ENCODE data around the gene ATG16L2. TPM values are rescaled to one million over a fixed set of nuclear protein-coding genes. Genes with fewer than 3 reads are reported as not detected.
A peak's percentile ranks its signal among the peaks of the same experiment; 100 is the strongest.

ATG16L2 gene
- total RNA-seq, 2 donors from 2014 or later, result 9.0 to 10.0 TPM

DNA sequence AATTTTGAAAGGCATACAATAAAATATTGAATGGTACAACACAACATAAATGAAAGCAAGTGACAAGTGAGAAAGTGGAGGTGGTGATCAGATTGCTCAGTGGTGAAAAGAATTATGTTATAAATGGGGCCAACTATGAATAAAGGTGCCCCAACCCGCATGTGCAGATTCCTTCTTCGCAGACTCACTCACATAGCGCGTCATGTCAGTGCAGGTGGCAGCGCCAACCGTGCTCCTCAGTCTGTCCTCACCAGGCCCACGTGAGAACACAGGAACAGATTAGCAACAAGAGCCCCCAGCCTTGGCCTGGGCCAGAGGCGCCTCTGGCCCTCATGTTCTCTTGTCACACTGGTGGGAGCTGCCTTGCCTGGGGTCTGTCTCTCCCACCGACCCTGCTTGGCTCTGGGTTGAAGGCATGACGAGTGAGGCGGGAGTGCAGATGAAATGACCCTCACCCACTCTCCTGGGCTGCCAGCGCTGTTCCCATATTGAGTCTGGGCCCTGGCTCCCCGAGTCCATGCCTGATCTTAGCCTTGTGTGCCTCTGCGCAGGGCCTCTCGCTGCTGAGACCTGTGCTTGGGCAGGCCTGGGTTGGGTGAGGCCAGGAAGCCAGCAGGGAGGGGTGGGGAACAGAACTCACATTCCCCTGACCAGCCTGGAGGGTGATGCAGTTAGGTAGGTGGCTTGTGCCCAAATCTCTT lies 6.4 kb downstream of the ATG16L2 start:
- no peak for DNase-seq (ENCODE audit: low spot score)

DNA sequence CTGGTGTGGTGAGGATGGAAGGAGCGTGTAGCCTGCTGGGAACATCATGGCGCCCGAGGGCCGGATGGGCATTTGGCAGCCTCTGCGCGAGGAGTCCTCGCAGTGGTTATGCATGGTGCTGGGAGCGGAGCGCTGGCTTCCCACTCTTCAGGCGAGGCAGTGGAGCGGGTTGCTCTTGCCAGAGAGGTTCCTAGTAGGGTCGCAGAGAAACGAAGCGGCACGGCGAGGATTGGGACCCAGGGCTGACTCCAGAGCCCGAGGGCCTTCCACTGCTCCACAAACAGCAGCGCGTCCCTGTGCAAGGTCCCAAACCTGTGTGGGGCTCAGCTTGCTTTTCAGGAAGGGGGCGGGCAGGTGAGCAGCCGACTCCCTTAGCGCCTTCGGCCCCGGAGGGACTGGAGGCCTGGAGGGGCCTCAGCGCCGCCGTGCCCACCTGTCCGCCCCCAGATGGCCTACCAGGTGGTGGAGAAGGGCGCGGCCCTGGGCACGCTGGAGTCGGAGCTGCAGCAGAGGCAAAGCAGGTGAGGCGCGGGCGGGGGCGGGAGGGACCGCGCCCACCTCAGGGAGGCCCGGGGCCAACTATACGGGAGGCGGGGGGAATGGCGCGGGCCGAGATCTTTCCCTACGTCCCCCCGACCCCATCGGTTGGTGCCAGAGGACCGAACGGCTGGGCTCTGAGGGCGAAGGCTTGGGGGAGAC lies 7.2 kb downstream of the ATG16L2 start:
- no peaks in the 10 kb centered on the region for H3K27me3 ChIP-seq
- peak overlapping the region; percentile 63 to 80 for H3K27ac ChIP-seq
- H3K4me3 ChIP-seq, result peak overlapping the region; percentile 42 to 60
- H3K9me3 ChIP-seq, result no peaks in the 10 kb centered on the region
- no peak for DNase-seq (ENCODE audit: low spot score)
- TF ChIP-seq, protein P1, sequence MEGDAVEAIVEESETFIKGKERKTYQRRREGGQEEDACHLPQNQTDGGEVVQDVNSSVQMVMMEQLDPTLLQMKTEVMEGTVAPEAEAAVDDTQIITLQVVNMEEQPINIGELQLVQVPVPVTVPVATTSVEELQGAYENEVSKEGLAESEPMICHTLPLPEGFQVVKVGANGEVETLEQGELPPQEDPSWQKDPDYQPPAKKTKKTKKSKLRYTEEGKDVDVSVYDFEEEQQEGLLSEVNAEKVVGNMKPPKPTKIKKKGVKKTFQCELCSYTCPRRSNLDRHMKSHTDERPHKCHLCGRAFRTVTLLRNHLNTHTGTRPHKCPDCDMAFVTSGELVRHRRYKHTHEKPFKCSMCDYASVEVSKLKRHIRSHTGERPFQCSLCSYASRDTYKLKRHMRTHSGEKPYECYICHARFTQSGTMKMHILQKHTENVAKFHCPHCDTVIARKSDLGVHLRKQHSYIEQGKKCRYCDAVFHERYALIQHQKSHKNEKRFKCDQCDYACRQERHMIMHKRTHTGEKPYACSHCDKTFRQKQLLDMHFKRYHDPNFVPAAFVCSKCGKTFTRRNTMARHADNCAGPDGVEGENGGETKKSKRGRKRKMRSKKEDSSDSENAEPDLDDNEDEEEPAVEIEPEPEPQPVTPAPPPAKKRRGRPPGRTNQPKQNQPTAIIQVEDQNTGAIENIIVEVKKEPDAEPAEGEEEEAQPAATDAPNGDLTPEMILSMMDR (IDR thresholded peaks at IDR 0.05), result no peak
- peaks cover 21% of the 10 kb centered on the region for H3K36me3 ChIP-seq
- peaks cover 0 to 22% of the 10 kb centered on the region in 2 donors for H3K4me1 ChIP-seq

More for the DNA sequence above, 6.4 kb downstream of the ATG16L2 start:
- Histone ChIP-seq H3K27me3 (no peaks in the 10 kb centered on the region), H3K9me3 (no peaks in the 10 kb centered on the region), H3K36me3 (peaks cover 21% of the 10 kb centered on the region), H3K4me3 (no peak overlapping the region), H3K4me1 (peaks cover 0 to 30% of the 10 kb centered on the region in 2 donors), H3K27ac (no peak overlapping the region)
- TF ChIP-seq, protein P1 (IDR thresholded peaks at IDR 0.05), result no peak

DNA sequence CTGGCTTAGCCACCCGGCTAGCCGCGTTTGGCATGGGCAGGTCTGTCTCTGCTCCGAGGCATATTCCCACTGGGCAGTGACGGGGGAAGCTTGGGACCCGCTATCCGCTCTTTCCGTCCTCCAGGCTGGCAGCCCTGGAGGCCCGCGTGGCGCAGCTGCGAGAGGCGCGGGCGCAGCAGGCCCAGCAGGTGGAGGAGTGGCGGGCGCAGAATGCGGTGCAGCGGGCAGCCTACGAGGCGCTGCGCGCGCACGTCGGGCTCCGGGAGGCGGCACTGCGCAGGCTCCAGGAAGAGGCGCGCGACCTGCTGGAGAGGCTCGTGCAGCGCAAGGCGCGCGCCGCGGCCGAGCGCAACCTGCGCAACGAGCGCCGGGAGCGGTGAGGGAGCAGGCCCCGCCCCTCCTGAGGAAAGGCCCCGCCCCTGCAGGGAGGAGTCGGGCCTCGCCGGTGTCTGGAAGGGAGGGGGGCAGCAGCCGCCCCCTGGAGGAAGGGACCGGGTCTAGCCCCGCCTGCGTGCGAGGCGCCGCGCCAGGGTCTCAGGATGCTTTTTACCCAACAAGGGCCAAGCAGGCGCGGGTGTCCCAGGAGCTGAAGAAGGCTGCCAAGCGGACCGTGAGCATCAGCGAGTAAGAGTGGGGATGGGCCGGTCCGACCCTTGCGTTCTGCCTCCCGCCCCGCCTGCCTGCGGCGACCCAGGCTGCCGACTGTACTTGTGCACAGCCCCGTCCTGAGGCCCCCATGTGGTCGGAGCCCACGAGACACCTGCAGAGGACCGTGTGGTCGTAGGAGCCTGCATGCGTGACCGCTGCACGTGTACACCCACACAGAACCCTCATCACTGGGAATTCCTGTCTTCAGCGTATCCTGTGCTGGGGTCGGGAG lies 7.9 kb downstream of the ATG16L2 start:
- Histone ChIP-seq H3K27ac (peak overlapping the region; percentile 63 to 80), H3K27me3 (no peaks in the 10 kb centered on the region), H3K4me3 (peak overlapping the region; percentile 42 to 60), H3K36me3 (peaks cover 21% of the 10 kb centered on the region), H3K9me3 (no peaks in the 10 kb centered on the region), H3K4me1 (peaks cover 0 to 18% of the 10 kb centered on the region in 2 donors)
- TF ChIP-seq, protein P1 (IDR thresholded peaks at IDR 0.05), result peak; percentile 32 to 57
- DNase-seq (ENCODE audit: low spot score), result peak; percentile 80

DNA sequence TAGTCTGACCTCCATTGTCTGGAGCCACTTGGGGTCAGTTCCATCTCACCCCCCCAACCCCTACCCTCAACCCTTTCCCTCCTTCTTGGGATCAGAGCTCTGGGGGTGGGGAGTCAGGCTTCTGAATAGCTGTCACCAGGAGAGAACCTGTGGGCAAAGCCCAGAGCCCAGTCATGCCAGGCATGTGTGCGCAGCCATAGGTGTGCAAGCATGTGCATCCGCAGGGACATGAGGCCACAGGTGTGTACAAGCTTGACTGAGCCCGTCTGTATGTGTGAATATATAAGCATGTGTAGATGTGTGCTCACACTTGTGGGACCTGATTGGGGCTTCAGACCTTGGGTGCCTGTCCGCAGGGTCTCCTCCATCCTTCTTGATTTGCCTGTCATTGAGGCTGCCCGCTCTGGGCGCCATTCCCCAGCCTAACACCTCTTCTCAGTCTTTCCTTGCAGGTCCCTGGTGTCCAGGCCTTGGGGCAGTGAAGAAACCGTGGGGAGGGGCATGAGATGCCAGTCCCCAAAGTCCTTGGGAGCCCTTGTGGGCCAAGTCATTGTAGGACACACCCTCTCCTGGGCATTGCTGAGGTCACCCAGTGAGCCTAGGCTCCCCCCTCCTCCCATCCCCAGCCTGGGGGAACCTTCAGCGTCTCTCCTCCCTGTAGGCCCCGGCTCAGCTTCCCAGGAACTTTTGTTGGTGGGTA lies 9.0 kb downstream of the ATG16L2 start:
- Histone ChIP-seq H3K27ac (peak overlapping the region; percentile 63 to 80), H3K9me3 (no peaks in the 10 kb centered on the region), H3K27me3 (no peaks in the 10 kb centered on the region), H3K4me1 (peaks cover 0 to 22% of the 10 kb centered on the region in 2 donors), H3K4me3 (no peak overlapping the region), H3K36me3 (peaks cover 13% of the 10 kb centered on the region)
- TF ChIP-seq, protein P1 (IDR thresholded peaks at IDR 0.05), result no peak
- no peak for DNase-seq (ENCODE audit: low spot score)

DNA sequence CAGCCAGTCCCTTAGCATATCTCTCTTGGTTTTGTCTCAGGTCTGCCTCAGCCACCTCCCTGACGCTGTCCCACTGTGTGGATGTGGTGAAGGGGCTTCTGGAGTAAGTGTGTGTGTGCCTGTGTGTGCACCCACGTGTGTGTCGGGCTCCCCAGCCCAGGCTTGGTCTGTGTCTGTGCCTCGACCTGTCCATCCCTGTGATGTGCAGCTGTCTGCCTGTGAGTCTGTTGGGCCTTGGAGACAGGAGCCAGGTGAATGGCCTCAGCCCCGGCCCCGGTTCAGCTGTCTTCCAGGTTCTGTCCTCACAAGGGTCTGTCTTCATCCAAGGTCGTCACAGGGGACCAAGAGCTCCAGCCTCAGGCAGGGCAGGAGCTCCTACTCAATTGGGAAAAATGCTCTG lies 9.8 kb downstream of the ATG16L2 start:
- no peaks in the 10 kb centered on the region for H3K27me3 ChIP-seq
- H3K9me3 ChIP-seq, result no peaks in the 10 kb centered on the region
- H3K4me1 ChIP-seq, result peaks cover 0 to 25% of the 10 kb centered on the region in 2 donors
- no peak overlapping the region for H3K27ac ChIP-seq
- no peak overlapping the region for H3K4me3 ChIP-seq
- DNase-seq (ENCODE audit: low spot score), result no peak
- TF ChIP-seq, protein P1 (IDR thresholded peaks at IDR 0.05), result no peak
- peaks cover 8% of the 10 kb centered on the region for H3K36me3 ChIP-seq
